Nephron progenitor cell (in vitro differentiated cells): ENCODE results near the gene ERRFI1.
A peak's percentile ranks its signal among the peaks of the same experiment; 100 is the strongest.

Source experiments
- DNase-seq: peaks from one replicate; pipeline ENCODE4 v3.0.0; 2021
- H3K27ac Mint-ChIP-seq: 2 replicates; pipeline ENCODE4 v1.8.0; 2021; ENCODE audit warnings: mild to moderate bottlenecking, moderate library complexity, mixed read lengths
- H3K27me3 Mint-ChIP-seq: 2 replicates; pipeline ENCODE4 v1.8.0; 2021; ENCODE audit warnings: mild to moderate bottlenecking, low read depth, mixed read lengths; ENCODE audit not compliant: poor library complexity
- H3K36me3 Mint-ChIP-seq: 2 replicates; pipeline ENCODE4 v1.8.0; 2021; ENCODE audit warnings: low read depth, mixed read lengths
- H3K4me1 Mint-ChIP-seq: 2 replicates; pipeline ENCODE4 v1.8.0; 2021; ENCODE audit warnings: mixed read lengths
- H3K4me3 Mint-ChIP-seq: 2 replicates; pipeline ENCODE4 v1.8.0; 2021; ENCODE audit warnings: mild to moderate bottlenecking, moderate library complexity, mixed read lengths
- H3K9me3 Mint-ChIP-seq: 2 replicates; pipeline ENCODE4 v1.8.0; 2021; ENCODE audit warnings: mild to moderate bottlenecking, moderate library complexity, mixed read lengths
- CTCF ChIP-seq: fragments of 200-600 bp; sonication (generic); IDR thresholded peaks from 2 replicates; pipeline ENCODE4 v1.5.0; 2021; ENCODE audit warnings: antibody characterized with exemption

The ERRFI1 gene

GRCh38 chr1:8004803-8005573 lies 21.1 kb downstream of the ERRFI1 start:
- peak overlapping the region; percentile 77 for H3K27ac Mint-ChIP-seq
- H3K4me3 Mint-ChIP-seq, result no peak overlapping the region
- H3K36me3 Mint-ChIP-seq, result peaks cover 5% of the 10 kb centered on the region
- H3K4me1 Mint-ChIP-seq, result peaks cover 41% of the 10 kb centered on the region
- H3K27me3 Mint-ChIP-seq, result no peaks in the 10 kb centered on the region
- DNase-seq, result no peak
- H3K9me3 Mint-ChIP-seq, result no peaks in the 10 kb centered on the region
- TF ChIP-seq CTCF, result no peak

- Mint-ChIP-seq H3K4me1 (peaks cover 41% of the 10 kb centered on the region), H3K27me3 (no peaks in the 10 kb centered on the region), H3K4me3 (no peak overlapping the region), H3K9me3 (no peaks in the 10 kb centered on the region), H3K27ac (peak overlapping the region; percentile 77), H3K36me3 (peaks cover 5% of the 10 kb centered on the region)
- no peak for DNase-seq
- TF ChIP-seq CTCF, result no peak
These were observed 21.9 kb downstream of the ERRFI1 start for GRCh38 chr1:8004113-8004802.

GRCh38 chr1:8003438-8004112 lies 22.5 kb downstream of the ERRFI1 start:
- H3K9me3 Mint-ChIP-seq, result no peaks in the 10 kb centered on the region
- peaks cover 41% of the 10 kb centered on the region for H3K4me1 Mint-ChIP-seq
- peaks cover 5% of the 10 kb centered on the region for H3K36me3 Mint-ChIP-seq
- no peaks in the 10 kb centered on the region for H3K27me3 Mint-ChIP-seq
- DNase-seq, result no peak
- H3K27ac Mint-ChIP-seq, result no peak overlapping the region
- H3K4me3 Mint-ChIP-seq, result no peak overlapping the region
- TF ChIP-seq CTCF, result no peak

GRCh38 chr1:8002921-8003320 lies 23.2 kb downstream of the ERRFI1 start:
- H3K4me3 Mint-ChIP-seq, result no peak overlapping the region
- H3K27me3 Mint-ChIP-seq, result no peaks in the 10 kb centered on the region
- peak overlapping the region; percentile 75 for H3K27ac Mint-ChIP-seq
- H3K9me3 Mint-ChIP-seq, result peaks cover under 1% of the 10 kb centered on the region
- H3K36me3 Mint-ChIP-seq, result peaks cover 6% of the 10 kb centered on the region
- no peak for TF ChIP-seq CTCF
- peaks cover 41% of the 10 kb centered on the region for H3K4me1 Mint-ChIP-seq
- DNase-seq, result no peak

GRCh38 chr1:8002329-8002910 lies 23.7 kb downstream of the ERRFI1 start:
- Mint-ChIP-seq H3K27me3 (no peaks in the 10 kb centered on the region), H3K36me3 (peaks cover 10% of the 10 kb centered on the region), H3K4me3 (no peak overlapping the region), H3K9me3 (peaks cover 4% of the 10 kb centered on the region), H3K4me1 (peaks cover 41% of the 10 kb centered on the region), H3K27ac (no peak overlapping the region)
- no peak for DNase-seq
- no peak for TF ChIP-seq CTCF
